ENCODE results near the gene MARK3. TPM values are rescaled to one million over a fixed set of nuclear protein-coding genes. Genes with fewer than 3 reads are reported as not detected.

MARK3 gene
- total RNA-seq, 1 experiment from 2014 or later: 72.5 TPM

DNA sequence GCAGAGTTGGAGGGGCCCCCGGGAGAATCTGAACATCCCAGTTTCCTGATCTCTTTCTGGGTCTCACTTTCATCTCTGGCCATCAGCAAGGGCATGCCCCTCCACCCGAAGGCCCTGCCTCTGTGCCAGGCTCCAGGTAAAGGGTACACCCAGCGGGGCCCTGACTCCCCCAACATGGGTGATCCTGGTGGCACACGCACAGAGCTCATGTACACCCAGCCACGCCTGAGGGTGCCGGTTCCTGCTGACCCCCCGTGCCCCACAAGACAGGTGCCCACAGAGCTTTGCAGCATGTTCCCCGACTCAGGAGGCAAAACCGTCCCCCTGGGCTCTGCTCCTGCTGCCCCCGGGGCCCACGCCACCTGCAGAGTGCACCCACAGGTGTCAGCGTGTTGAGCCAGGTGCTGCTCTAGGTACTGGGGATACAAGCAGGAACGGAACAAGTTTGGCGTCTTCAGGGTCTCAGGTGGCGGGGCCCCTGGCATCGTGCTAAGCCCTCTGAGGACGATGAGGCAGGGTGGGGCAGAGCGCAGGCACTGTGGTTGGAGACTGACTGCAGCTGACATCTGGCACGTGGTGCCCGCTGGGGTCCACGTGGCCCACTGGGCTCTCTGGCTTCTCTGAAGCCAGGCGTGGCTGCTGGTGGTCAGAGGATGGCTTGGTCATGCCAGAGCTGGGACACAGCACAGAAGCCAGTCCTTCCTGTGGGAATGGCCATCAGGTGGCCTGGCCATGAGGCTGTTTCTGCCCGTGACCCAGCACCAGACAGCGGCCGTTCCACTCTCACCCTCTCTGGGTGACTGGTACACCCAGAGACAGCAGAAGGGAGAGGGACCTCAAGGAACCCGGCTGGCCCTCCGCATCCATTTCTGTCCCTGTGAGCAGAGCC, 163.5 kb downstream of the MARK3 start:
- Histone ChIP-seq H4K20me1 (ENCODE audit: insufficient read depth) (no peaks in the 10 kb centered on the region), H3K9ac (ENCODE audit: low read length) (no peak overlapping the region), H3K4me2 (ENCODE audit: low read length) (no peak overlapping the region), H3K27ac (ENCODE audit: low read depth, low read length) (no peak overlapping the region), H3K4me1 (ENCODE audit: control insufficient read depth in 1 of 2, insufficient read depth in 2 of 2, low read length in 2 of 2) (peaks cover 16 to 26% of the 10 kb centered on the region in 2 experiments), H3K36me3 (ENCODE audit: control insufficient read depth in 1 of 2, insufficient read depth in 2 of 2, low read length in 2 of 2) (no peaks in the 10 kb centered on the region), H3K79me2 (ENCODE audit: insufficient read depth, low read length) (no peaks in the 10 kb centered on the region), H3K27me3 (ENCODE audit: insufficient read depth, low read length) (no peaks in the 10 kb centered on the region), H3K9me3 (ENCODE audit: control insufficient read depth in 1 of 2, insufficient read depth in 1 of 2, low read depth in 1 of 2, low read length in 2 of 2) (no peaks in the 10 kb centered on the region), H2AFZ (ENCODE audit: low read depth, low read length, poor library complexity, severe bottlenecking) (no peak overlapping the region), H3K9me2 (ENCODE audit: insufficient read depth) (no peaks in the 10 kb centered on the region), H3K4me3 (replicated peaks in 1 of 2; ENCODE audit: low read depth in 1 of 2, low read length in 2 of 2) (no peak overlapping the region)
- ChIA-PET RAD21 (ENCODE audit: low non-redundant PET in 1 of 2, low total read pairs in 2 of 2, uncharacterized antibody in 2 of 2, unreplicated experiment in 2 of 2) (no interaction called here), CTCF (no interaction called here), POLR2A (no interaction called here)
- DNase-seq (ENCODE audit: low read depth, low spot score) (no peak), ATAC-seq (no peak)
- intact Hi-C loops (cut with micrococcal nuclease): no loop called here
- TF ChIP-seq EZH2phosphoT487 (IDR thresholded peaks at IDR 0.05; ENCODE audit: borderline replicate concordance): no peak
- TF ChIP-seq, protein P1, sequence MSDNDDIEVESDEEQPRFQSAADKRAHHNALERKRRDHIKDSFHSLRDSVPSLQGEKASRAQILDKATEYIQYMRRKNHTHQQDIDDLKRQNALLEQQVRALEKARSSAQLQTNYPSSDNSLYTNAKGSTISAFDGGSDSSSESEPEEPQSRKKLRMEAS (IDR thresholded peaks at IDR 0.05): no peak
- no peak for TF ChIP-seq RAD21 (IDR thresholded peaks at IDR 0.05; ENCODE audit: low read depth)
- TF ChIP-seq ELF1 (IDR thresholded peaks at IDR 0.05; ENCODE audit: borderline replicate concordance, low read depth): no peak
- TF ChIP-seq POLR2AphosphoS5 (IDR thresholded peaks at IDR 0.05; ENCODE audit: low read depth, low read length): no peak
- TF ChIP-seq, protein P2, sequence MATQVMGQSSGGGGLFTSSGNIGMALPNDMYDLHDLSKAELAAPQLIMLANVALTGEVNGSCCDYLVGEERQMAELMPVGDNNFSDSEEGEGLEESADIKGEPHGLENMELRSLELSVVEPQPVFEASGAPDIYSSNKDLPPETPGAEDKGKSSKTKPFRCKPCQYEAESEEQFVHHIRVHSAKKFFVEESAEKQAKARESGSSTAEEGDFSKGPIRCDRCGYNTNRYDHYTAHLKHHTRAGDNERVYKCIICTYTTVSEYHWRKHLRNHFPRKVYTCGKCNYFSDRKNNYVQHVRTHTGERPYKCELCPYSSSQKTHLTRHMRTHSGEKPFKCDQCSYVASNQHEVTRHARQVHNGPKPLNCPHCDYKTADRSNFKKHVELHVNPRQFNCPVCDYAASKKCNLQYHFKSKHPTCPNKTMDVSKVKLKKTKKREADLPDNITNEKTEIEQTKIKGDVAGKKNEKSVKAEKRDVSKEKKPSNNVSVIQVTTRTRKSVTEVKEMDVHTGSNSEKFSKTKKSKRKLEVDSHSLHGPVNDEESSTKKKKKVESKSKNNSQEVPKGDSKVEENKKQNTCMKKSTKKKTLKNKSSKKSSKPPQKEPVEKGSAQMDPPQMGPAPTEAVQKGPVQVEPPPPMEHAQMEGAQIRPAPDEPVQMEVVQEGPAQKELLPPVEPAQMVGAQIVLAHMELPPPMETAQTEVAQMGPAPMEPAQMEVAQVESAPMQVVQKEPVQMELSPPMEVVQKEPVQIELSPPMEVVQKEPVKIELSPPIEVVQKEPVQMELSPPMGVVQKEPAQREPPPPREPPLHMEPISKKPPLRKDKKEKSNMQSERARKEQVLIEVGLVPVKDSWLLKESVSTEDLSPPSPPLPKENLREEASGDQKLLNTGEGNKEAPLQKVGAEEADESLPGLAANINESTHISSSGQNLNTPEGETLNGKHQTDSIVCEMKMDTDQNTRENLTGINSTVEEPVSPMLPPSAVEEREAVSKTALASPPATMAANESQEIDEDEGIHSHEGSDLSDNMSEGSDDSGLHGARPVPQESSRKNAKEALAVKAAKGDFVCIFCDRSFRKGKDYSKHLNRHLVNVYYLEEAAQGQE (IDR thresholded peaks at IDR 0.05; ENCODE audit: low read depth): no peak
- no TSS peak for BruUV-seq (replicated peaks)
